HG03025 (cell line): Measurements from ENCODE around the gene OSBPL2.

ENCODE experiments used
- ATAC-seq: cut with Tn5 transposase; IDR thresholded peaks from one replicate; pipeline ENCODE4 v1.9.1; 2021; ENCODE audit warnings: mild to moderate bottlenecking, moderate library complexity; ENCODE audit not compliant: unreplicated experiment, low FRiP score

The OSBPL2 gene

DNA sequence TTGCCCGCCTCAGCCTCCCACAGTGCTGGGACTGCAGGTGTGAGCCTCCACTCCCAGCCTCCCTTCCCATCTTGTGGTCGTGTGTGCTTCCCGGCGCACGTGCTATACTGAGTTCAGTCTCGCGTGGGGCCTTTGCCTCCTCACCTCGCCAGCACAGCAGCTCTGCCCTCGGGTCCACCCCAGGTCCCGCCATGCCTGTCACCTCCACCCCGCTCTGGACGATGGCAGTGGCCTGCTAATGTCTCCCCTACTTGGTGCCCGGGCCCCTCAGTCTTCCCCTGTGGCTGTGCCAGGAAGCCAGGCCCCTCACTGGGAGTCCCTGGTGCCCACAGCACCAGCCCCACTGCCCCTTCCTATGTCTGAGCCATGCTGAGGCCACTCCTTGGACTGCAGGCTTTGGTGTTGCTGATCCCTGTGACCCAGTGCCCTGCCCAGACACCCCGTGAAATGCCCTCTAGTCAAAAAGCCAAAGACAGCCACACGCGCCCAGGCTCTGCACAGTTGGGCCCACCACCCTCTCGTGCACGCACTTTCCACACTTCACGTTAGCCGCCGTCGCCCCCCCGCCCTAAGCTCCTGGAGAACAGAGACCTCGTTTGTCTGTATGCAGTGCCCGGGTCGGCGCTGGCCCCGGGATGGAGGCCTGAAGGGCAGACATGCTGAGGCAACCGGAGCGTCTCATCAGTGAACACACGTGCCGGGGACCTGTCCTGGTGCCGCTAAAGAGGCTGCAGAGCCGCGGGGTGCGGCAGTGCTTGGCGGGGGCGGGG is 32.5 kb upstream of the OSBPL2 start:
- no peak for ATAC-seq

DNA sequence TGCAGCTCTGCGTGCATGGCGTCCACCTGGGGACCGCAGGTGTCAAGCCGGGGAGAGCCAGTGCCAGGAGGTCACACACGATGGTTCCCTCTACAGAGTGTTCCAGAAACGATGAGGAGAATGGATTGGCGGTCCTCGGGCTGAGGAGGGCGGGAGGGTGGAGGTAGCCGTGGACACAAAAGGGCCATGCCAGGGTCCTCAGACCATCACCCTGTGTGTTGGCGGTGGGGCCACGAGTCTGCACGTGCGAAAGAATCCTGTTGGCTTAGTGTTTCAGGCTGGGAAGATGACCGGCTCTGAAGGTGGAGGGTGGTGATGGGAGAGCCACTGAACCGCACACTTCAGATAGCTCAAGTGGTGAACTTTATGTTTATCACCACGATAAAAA is 31.9 kb upstream of the OSBPL2 start:
- ATAC-seq: no peak

- ATAC-seq: no peak
These were observed 30.1 kb upstream of the OSBPL2 start for GRCh38 chr20:62208061-62208794.

- ATAC-seq: no peak
These were observed 29.2 kb upstream of the OSBPL2 start for GRCh38 chr20:62208795-62209755.

DNA sequence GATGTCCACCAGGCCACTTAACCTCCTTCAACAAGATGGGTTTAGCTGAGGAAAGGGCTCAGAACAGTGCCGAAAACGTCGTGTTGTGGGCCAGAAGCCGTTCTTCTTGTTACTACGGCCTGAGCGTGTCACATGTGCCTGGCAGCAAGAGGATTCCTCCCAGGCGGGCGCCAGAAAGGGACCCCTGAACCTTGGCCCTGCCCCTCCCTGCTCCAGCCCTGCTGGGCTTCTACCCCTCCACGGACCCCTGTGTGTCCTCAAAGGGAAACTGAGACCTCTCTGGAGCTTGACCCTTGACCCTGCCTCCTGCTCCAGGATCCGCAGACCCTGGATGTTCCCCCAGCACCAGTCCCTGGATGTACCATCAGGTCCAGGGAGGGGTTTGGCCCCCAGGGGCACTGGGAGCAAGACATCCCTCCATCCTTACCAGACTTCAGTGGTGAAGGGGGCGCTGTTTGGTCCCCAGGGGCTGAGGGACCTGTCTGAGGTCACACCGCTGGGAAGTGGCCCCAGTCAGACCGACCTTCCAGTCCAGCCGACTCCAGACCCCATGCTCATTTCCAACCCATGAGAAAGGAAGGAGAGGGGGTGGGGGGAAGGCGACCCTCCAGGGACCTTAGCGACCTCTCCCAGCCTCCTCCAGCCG is 28.3 kb upstream of the OSBPL2 start:
- no peak for ATAC-seq

- ATAC-seq: no peak
These were observed 27.8 kb upstream of the OSBPL2 start for GRCh38 chr20:62210496-62210855.

- no peak for ATAC-seq
These were observed 27.1 kb upstream of the OSBPL2 start for GRCh38 chr20:62211216-62211615.

DNA sequence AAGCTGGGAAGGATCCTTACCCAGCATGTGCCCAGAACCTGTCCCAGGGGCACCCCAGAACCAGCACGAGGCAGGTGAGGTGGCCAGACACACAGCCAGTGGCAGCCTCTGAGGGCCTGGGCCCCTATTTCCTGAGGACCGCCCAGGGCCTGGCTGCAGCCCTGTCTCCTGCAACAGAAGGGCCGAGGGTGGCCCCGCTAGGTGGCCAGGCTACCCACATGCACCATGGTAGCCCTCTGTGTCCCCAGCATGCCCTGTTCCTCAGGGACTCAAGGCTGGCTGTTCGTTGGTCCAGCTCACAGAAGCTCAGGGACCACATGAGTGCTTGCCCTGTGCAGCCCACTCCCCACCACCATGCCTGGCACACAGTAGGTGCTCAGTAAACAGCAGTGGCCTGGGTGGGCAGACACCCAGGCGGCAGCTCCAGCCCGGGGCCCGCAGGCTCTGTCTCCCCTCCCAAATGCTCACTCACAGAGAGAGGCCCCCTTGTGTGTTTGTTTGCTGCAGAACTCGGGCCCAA is 26.5 kb upstream of the OSBPL2 start:
- ATAC-seq: no peak

DNA sequence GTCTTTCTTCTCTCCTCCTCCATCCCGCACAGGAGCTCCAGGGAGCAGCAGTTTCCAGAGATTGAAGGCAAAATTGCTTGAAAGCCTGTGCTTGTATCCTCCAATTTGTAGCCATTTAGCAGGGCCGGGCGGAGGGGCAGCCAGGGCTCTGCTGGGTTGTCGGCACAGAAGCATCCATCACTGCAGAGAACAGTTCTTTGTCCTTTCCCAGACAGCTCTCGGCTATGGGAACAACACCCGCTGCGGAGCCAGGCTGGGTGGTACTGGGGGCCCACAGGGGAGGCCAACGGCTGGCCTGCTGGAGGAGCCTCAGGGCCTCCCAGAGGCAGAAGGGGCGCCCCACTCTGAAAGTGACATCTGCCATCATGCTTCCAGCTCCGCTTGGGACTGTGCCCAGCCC is 26.0 kb upstream of the OSBPL2 start:
- ATAC-seq: no peak

GRCh38 chr20:62214067-62214466 is 24.3 kb upstream of the OSBPL2 start:
- ATAC-seq: no peak

GRCh38 chr20:62215020-62215990 is 23.0 kb upstream of the OSBPL2 start:
- no peak for ATAC-seq

GRCh38 chr20:62215991-62216635 is 22.2 kb upstream of the OSBPL2 start:
- ATAC-seq: no peak

- ATAC-seq: no peak
These were observed 21.4 kb upstream of the OSBPL2 start for GRCh38 chr20:62216636-62217566.

DNA sequence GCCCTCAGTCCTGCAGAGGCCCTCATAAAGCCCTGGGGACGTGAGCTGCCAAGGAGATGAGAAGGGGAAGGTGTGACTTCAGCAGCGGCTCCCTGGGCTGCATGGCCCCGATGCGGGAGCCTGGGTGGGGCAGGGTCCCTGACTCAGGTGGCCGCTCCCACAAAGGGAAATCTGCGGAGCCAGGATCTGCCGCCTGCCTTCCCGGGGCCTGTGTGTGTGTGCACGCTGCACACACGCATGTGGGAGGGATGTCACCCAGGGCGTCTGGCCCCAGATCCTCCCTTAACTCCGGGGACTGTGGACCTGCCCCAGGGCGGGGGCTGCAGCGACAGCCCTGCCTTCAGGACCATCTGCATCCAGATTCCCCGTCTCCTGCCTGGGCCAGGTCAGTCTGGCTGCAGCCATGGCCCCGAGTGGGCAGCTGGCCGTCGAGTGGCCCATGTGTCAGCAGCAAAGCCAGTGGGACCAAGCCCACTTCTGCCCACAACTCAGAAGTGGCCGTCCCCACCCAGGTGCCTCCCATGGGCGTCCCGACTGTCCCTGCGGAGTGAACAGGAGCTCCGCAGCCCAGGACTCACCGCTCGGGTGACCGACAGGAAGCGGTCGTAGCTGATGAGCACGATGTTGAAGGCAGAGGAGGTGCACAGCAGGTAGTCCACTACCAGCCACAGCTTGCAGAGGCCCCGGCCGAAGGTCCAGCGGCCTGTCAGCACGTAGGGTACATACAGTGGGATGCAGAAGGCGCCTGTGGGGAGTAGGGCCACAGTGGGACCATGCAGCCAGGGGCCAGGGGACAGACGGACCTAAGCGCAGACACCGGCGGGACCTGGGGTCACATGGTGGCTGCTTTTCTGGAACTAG is 20.2 kb upstream of the OSBPL2 start:
- ATAC-seq: no peak

DNA sequence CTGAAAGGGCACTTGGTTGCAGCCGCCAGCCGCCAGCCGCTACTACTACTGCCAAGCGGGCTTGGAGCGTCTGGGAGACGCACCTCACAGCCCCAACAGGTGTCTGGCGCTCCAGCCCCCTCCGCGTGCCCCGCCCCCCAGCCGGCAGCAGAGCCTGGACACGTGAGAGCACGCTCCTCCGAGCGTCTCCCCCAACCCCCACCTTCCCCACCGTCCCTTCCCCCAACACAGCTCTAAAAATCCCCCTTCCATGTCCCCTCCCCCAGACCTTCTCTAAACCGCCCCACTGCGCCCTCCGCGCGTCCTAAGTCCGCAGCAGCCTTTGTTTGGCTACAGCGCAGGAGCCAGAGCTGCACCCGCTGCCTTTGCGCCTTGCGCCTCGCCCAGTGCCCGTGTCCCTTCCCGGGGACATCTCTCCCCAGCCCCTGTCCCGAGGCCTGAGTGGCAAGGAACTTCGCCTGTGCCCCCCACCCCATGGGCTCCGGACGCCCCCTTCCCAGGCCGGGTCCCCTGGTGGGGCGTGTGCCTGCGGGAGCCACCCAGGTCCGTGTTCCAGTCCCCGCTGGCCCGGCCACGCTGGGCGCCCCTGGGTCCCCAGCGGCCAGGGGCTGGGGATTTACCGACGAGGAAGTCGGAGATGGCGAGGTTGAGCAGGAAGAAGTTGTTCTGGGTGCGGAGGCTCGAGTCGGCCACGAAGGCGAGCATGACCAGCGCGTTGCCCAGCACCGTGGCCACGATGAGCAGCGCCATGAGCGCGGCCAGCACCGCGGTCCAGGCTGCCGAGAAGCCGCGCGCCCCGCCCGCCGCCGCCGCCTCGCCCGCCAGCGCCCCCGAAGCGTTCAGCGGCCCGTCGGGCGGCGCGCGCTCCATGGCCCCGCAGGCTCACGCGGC is 19.0 kb upstream of the OSBPL2 start:
- ATAC-seq: no peak
